ENCODE results near the gene C1QTNF9B. TPM values are rescaled to one million over a fixed set of nuclear protein-coding genes. Genes with fewer than 3 reads are reported as not detected.
"Not testable (repeated sequence)": the region's sequence is repeated elsewhere in the genome, so short reads cannot be mapped to it uniquely, and the experiment has no call there.

Gene C1QTNF9B
- polyA plus RNA-seq, 3 donors: not detected

DNA sequence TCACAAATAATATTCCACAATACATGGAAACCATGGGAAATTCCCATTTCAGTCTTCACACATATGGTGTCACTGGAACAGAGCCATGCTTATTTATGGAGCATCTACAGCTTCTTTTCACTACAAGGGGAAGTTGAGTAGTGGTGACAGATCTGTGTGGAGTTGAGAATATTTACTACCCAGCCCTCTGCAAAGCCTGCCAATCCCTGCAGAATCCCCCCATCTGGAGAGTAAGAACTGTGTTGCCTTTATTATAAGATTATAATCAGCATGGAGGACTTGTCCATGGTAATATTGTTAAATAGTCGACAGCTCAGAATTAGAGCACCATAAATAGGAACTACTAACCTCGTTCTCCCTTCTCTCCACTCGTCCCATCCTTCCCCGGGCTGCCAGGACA, 3.5 kb downstream of the C1QTNF9B start:
- not testable (repeated sequence) for H3K27ac Mint-ChIP-seq; H3K9me3 Mint-ChIP-seq; DNase-seq; H3K27ac ChIP-seq (ENCODE audit: low read depth in 1 of 2, low read length in 2 of 2); H3K27me3 Mint-ChIP-seq (ENCODE audit: low read depth in 3 of 3); H3K4me3 Mint-ChIP-seq; H3K36me3 ChIP-seq (replicated peaks in 1 of 2; ENCODE audit: control insufficient read depth in 1 of 2, insufficient read depth in 2 of 2, low read length in 2 of 2); H3K4me3 ChIP-seq (replicated peaks in 1 of 3; ENCODE audit: low read depth in 2 of 3, low read length in 3 of 3); H3K36me3 Mint-ChIP-seq; H3K27me3 ChIP-seq (ENCODE audit: control insufficient read depth in 2 of 2, insufficient read depth in 2 of 2, low read length in 2 of 2); H2AFZ ChIP-seq (ENCODE audit: insufficient read depth, low read depth, low read length, poor library complexity, severe bottlenecking); H3K79me2 ChIP-seq (ENCODE audit: insufficient read depth, low read length); H3K9me3 ChIP-seq (replicated peaks in 1 of 2; ENCODE audit: control insufficient read depth in 1 of 2, insufficient read depth in 1 of 2, low read length in 2 of 2); H4K20me1 ChIP-seq (ENCODE audit: insufficient read depth, low read length); H3K9ac ChIP-seq (ENCODE audit: insufficient read depth, low read length, poor library complexity, severe bottlenecking); H3K4me1 Mint-ChIP-seq; H3K4me2 ChIP-seq (replicated peaks; ENCODE audit: extremely low read depth, low read length, poor library complexity, severe bottlenecking)
- intact Hi-C loops (cut with micrococcal nuclease): loop anchor here in 1 of 2 donors (10.0 kb wide), 1 partner anchor 519 kb away; no protein-coding TSS in a partner anchor
- H3K4me1 ChIP-seq (ENCODE audit: control insufficient read depth in 1 of 2, insufficient read depth in 2 of 2, low read length in 2 of 2): peaks cover 6 to 14% of the 10 kb centered on the region in 2 donors
- WGBS (ENCODE audit: insufficient coverage): no CpG with 5 or more reads among the region's 4 CpGs

DNA sequence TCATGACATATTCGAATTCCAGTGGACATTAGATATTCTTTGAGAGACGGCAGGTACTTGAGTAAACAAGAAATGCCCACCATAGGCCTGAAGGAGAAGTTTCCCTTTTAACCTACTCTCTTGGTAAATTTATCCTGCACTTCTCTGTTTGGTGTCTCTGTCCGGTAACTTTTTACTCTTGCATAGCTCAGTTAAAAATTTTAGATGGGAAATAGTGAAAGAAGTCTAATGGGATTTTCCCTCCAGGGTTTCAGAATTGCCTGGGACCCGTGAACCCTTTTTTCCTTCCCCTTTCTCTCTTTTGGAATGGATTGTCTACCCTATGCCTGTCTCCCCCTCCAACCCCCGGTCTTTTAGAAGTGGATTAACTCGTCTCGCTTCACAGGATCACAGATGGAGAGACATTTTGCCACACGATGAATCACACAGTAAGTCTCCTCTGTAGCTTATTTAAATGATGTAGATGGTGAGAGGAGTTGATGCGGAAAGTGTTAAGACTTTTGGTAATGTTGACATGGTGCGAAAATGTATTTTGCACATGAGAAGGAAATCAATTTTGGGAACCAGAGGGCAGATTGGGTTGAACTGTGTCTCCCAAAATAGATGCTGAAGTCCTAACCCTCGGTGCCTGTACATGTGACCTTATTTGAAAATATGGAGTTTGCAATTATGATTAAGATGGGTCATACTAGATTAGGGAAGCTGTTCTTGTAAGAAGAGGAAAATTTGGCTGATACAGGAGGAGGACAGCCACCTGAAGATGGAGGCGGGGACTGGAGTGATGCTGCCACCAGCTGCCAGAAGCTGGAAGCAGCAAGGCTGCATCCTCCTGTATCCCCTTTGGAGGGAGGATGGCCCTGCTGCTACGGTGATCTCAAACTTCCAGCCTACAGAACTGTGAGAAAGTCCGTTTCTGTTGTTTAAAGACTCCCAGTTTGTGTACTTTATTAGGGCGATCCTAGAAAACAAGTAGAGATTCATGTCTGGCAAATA, 7.4 kb downstream of the C1QTNF9B start:
- TF ChIP-seq, protein P1, sequence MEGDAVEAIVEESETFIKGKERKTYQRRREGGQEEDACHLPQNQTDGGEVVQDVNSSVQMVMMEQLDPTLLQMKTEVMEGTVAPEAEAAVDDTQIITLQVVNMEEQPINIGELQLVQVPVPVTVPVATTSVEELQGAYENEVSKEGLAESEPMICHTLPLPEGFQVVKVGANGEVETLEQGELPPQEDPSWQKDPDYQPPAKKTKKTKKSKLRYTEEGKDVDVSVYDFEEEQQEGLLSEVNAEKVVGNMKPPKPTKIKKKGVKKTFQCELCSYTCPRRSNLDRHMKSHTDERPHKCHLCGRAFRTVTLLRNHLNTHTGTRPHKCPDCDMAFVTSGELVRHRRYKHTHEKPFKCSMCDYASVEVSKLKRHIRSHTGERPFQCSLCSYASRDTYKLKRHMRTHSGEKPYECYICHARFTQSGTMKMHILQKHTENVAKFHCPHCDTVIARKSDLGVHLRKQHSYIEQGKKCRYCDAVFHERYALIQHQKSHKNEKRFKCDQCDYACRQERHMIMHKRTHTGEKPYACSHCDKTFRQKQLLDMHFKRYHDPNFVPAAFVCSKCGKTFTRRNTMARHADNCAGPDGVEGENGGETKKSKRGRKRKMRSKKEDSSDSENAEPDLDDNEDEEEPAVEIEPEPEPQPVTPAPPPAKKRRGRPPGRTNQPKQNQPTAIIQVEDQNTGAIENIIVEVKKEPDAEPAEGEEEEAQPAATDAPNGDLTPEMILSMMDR (IDR thresholded peaks at IDR 0.05): peak; percentile 12
- peaks cover 14 to 24% of the 10 kb centered on the region in 2 donors for H3K4me1 ChIP-seq (ENCODE audit: control insufficient read depth in 1 of 2, insufficient read depth in 2 of 2, low read length in 2 of 2)
- peaks cover 0 to 2% of the 10 kb centered on the region in 2 donors for H3K36me3 ChIP-seq (replicated peaks in 1 of 2; ENCODE audit: control insufficient read depth in 1 of 2, insufficient read depth in 2 of 2, low read length in 2 of 2)
- WGBS (ENCODE audit: insufficient coverage): 58% methylated on average over 7 of the region's 15 CpGs
- H3K79me2 ChIP-seq (ENCODE audit: insufficient read depth, low read length): peaks cover 4% of the 10 kb centered on the region
- peaks cover 2 to 3% of the 10 kb centered on the region in 2 donors for H3K36me3 Mint-ChIP-seq
- peak overlapping the region; percentile 83 to 91 for H3K4me3 Mint-ChIP-seq
- H3K4me1 Mint-ChIP-seq: peaks cover 20% of the 10 kb centered on the region
- H2AFZ ChIP-seq (ENCODE audit: insufficient read depth, low read depth, low read length, poor library complexity, severe bottlenecking): peak overlapping the region; percentile 93
- intact Hi-C loops (cut with micrococcal nuclease): loop anchor here in 1 of 2 donors (10.0 kb wide), 2 partner anchors 315 to 515 kb away; partner anchors contain the start of gene TNFRSF19
- H3K4me3 ChIP-seq (replicated peaks in 1 of 3; ENCODE audit: low read depth in 2 of 3, low read length in 3 of 3): peak overlapping the region; percentile 68 to 92 (median 82)
- peaks cover 0 to 2% (median 0%) of the 10 kb centered on the region in 7 donors for H3K9me3 Mint-ChIP-seq
- peak overlapping the region; percentile 86 for H3K4me2 ChIP-seq (replicated peaks; ENCODE audit: extremely low read depth, low read length, poor library complexity, severe bottlenecking)
- no peaks in the 10 kb centered on the region for H4K20me1 ChIP-seq (ENCODE audit: insufficient read depth, low read length)
- H3K27ac Mint-ChIP-seq: peak overlapping the region in 6 of 7 donors; percentile 2 to 82 (median 68)
- no peaks in the 10 kb centered on the region for H3K9me3 ChIP-seq (replicated peaks in 1 of 2; ENCODE audit: control insufficient read depth in 1 of 2, insufficient read depth in 1 of 2, low read length in 2 of 2)
- peak in 1 of 3 donors; percentile 11 for DNase-seq
- H3K27ac ChIP-seq (ENCODE audit: low read depth in 1 of 2, low read length in 2 of 2): no peak overlapping the region
- no peaks in the 10 kb centered on the region for H3K27me3 Mint-ChIP-seq (ENCODE audit: low read depth in 3 of 3)
- H3K27me3 ChIP-seq (ENCODE audit: control insufficient read depth in 2 of 2, insufficient read depth in 2 of 2, low read length in 2 of 2): no peaks in the 10 kb centered on the region
- H3K9ac ChIP-seq (ENCODE audit: insufficient read depth, low read length, poor library complexity, severe bottlenecking): no peak overlapping the region
